Uterus (tissue), 2 donors: ENCODE data around the gene MARVELD1.

Source experiments
- POLR2A ChIP-seq, 2 donors: fragments of 450-650 bp; IDR thresholded peaks; one replicate each; pipeline ENCODE4 v1.6.1; 2016; ENCODE audit warnings: antibody characterized with exemption in 2 of 2, mild to moderate bottlenecking in 1 of 2, moderate library complexity in 1 of 2
- TF ChIP-seq, protein P1 (sequence below), 4 experiments: fragments of 200-600 bp in 2 of 4; fragments of 450-650 bp in 2 of 4; sonication (generic) in 2 of 4; IDR thresholded peaks; one replicate each; pipeline ENCODE4 v1.5.1; 2016 to 2019; ENCODE audit warnings: antibody characterized with exemption in 4 of 4, mild to moderate bottlenecking in 2 of 4, moderate library complexity in 1 of 4

DNA sequence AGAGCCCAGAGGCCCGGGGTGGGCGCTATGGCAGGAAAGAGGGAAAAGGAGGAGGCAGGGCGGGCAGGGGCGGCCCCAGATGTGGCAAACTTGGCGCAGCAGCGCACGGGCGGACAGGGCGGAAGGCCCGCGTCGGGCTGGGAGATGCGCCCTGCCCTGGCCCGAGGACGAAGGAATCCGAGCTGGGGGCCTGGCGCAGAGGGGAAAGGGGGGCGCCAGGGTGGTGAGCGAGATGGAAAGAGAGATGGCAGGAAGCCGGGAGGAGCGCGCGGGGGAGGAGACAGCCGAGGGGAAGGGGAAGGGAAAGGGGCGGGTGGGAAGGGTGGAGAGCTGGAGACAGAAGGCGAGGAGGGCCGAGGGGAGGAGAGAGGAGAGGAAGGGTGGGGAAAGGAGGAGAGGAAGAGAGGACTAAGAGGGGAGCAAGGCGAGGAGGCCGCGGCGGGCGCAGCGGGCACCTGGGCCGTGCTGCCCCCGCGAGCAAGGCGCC lies at the start of gene MARVELD1:
- peak in 1 of 2 donors; percentile 11 for TF ChIP-seq POLR2A (IDR thresholded peaks at IDR 0.05)
- TF ChIP-seq, protein P1, sequence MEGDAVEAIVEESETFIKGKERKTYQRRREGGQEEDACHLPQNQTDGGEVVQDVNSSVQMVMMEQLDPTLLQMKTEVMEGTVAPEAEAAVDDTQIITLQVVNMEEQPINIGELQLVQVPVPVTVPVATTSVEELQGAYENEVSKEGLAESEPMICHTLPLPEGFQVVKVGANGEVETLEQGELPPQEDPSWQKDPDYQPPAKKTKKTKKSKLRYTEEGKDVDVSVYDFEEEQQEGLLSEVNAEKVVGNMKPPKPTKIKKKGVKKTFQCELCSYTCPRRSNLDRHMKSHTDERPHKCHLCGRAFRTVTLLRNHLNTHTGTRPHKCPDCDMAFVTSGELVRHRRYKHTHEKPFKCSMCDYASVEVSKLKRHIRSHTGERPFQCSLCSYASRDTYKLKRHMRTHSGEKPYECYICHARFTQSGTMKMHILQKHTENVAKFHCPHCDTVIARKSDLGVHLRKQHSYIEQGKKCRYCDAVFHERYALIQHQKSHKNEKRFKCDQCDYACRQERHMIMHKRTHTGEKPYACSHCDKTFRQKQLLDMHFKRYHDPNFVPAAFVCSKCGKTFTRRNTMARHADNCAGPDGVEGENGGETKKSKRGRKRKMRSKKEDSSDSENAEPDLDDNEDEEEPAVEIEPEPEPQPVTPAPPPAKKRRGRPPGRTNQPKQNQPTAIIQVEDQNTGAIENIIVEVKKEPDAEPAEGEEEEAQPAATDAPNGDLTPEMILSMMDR (IDR thresholded peaks at IDR 0.05), result no peak
